ENCODE measurements around the gene MYO5B. TPM values are rescaled to one million over a fixed set of nuclear protein-coding genes. Genes with fewer than 3 reads are reported as not detected.

MYO5B gene
- total RNA-seq, 4 donors from 2014 or later = 105 to 213 (median 183) TPM

DNA sequence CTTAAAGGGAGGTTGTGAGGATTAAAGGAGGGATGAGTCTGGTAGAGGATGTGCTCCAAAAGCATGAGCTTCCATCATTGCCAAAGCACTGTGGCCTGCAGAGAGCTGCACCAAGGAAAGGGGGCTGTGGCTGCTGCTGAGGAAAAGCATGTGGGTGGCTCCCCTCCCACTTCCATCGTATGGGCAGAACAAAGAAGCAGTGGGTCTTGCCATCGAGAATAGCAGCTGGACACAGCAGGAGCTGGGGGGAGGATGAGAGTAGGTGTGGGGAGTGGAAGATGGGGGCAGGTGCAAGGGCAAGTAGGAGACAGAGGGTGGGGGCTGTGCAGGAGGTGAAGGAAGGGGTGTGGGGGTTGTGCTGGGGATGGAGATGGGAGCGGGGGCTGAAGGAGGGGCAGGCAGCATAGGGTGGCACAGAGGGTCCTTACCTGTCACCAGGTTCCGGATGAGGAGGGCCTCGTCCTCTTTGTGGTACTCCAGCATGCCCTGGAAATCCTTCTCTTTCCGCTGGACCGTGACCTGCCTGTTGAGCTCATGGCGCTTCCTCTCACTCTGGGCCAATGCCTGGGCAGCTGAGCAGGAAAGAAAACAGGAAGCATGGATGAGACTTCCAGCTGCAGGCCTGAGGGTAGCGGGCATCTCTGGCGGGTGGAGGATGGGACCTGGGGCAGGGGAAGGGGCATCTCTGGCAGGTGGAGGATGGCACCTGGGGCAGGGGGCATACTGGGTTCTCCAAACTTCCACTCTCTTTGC is 348.1 kb downstream of the MYO5B start:
- DNase-seq = no peak
- no peak overlapping the region for H3K27ac ChIP-seq
- peaks cover 0 to 42% (median 0%) of the 10 kb centered on the region in 3 donors for H3K36me3 ChIP-seq

DNA sequence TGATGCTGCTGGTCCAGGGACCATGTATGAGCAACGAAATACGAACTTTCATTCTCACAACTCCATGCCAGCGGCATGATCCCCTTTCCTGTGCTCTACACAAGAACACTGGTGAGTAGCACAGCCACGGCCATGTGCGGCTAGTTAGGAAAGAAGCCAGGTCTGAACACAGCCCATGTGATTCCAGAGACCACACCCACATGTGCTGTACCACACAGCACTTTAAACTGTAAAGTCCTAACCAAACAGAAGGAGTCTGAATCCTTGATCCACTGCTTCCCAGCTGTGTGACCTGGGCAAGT is 348.6 kb downstream of the MYO5B start:
- H3K27ac ChIP-seq = no peak overlapping the region
- peaks cover 0 to 45% (median 0%) of the 10 kb centered on the region in 3 donors for H3K36me3 ChIP-seq
- H3K9me3 ChIP-seq = no peaks in the 10 kb centered on the region
- no peak for DNase-seq
- H3K4me1 ChIP-seq = peaks cover 0 to 18% (median 0%) of the 10 kb centered on the region in 4 donors
- TF ChIP-seq POLR2A (IDR thresholded peaks at IDR 0.05) = no peak
- TF ChIP-seq, protein P1, sequence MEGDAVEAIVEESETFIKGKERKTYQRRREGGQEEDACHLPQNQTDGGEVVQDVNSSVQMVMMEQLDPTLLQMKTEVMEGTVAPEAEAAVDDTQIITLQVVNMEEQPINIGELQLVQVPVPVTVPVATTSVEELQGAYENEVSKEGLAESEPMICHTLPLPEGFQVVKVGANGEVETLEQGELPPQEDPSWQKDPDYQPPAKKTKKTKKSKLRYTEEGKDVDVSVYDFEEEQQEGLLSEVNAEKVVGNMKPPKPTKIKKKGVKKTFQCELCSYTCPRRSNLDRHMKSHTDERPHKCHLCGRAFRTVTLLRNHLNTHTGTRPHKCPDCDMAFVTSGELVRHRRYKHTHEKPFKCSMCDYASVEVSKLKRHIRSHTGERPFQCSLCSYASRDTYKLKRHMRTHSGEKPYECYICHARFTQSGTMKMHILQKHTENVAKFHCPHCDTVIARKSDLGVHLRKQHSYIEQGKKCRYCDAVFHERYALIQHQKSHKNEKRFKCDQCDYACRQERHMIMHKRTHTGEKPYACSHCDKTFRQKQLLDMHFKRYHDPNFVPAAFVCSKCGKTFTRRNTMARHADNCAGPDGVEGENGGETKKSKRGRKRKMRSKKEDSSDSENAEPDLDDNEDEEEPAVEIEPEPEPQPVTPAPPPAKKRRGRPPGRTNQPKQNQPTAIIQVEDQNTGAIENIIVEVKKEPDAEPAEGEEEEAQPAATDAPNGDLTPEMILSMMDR (IDR thresholded peaks at IDR 0.05) = no peak
- no peak overlapping the region for H3K4me3 ChIP-seq
- no peaks in the 10 kb centered on the region for H3K27me3 ChIP-seq

More for the DNA sequence above, 348.1 kb downstream of the MYO5B start:
- no peaks in the 10 kb centered on the region for H3K27me3 ChIP-seq
- TF ChIP-seq, protein P1 (IDR thresholded peaks at IDR 0.05) = no peak
- no peak for TF ChIP-seq POLR2A (IDR thresholded peaks at IDR 0.05)
- peaks cover 0 to 18% (median 0%) of the 10 kb centered on the region in 4 donors for H3K4me1 ChIP-seq
- peak overlapping the region in 1 of 4 donors; percentile 48 for H3K4me3 ChIP-seq
- H3K9me3 ChIP-seq = no peaks in the 10 kb centered on the region

DNA sequence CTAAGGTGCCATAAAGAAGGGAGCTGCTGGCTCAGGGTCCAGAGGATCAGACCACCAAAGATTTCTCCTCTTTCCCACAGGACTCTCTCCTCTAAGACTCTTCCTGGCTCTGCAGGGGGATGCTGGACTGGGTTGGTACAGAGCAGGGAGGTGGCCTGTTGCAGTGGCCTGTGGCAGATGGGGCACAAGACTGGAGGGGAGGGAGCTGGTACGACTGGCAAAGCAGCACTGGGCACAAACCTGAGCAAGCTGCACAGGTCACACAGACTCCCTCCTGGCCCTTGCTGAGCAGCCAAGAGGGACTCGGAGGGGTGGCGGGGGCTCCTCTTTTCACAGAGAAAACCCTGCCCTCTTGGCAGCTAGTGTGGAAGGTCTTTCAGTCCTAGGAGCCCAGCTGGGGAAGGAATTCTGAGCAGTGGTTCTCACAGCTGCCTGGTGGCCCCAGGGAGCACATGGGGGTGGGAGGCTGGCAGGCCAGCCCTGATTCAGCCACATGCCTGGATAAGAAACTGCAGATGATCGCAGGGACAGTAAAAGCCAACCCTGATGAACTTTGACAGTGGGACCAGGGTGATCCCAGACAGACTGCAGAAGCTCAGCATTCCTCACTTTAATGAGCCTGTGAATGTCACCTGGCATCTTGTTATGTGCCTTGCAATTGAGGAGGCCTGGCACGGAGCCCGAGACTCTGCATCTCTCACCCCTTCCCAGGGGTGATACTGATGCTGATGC is 349.2 kb downstream of the MYO5B start:
- no peak for DNase-seq
- Histone ChIP-seq H3K27ac (no peak overlapping the region), H3K27me3 (no peaks in the 10 kb centered on the region), H3K4me1 (peaks cover 0 to 18% (median 0%) of the 10 kb centered on the region in 4 donors), H3K9me3 (no peaks in the 10 kb centered on the region), H3K4me3 (no peak overlapping the region), H3K36me3 (peaks cover 0 to 51% (median 0%) of the 10 kb centered on the region in 3 donors)
- no peak for TF ChIP-seq POLR2A (IDR thresholded peaks at IDR 0.05)
- TF ChIP-seq, protein P1 (IDR thresholded peaks at IDR 0.05) = no peak

DNA sequence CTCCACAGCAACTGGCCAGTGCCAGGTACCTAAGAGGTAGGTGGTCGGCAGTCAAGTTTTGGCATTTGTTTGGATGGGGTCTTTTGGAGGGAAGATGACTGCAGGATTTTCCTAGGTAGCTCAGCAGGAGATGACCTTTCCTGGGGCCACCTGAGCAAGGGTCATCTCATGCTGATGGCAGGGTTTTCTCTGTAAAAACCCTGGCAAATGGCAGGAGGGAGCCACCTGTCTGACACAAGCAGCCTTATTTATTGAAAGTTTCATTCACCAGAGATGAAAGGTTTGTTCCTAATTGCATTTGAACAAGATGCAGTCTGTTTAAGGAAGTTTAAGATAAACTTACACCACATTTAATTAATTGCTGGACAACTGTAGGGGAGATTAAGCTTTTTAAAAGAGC is 350.0 kb downstream of the MYO5B start:
- Histone ChIP-seq H3K4me3 (no peak overlapping the region), H3K9me3 (no peaks in the 10 kb centered on the region), H3K4me1 (peaks cover 0 to 12% (median 0%) of the 10 kb centered on the region in 4 donors), H3K36me3 (peaks cover 0 to 55% (median 0%) of the 10 kb centered on the region in 3 donors), H3K27me3 (no peaks in the 10 kb centered on the region), H3K27ac (no peak overlapping the region)
- DNase-seq = no peak
- TF ChIP-seq, protein P1 (IDR thresholded peaks at IDR 0.05) = no peak
- TF ChIP-seq POLR2A (IDR thresholded peaks at IDR 0.05) = no peak

DNA sequence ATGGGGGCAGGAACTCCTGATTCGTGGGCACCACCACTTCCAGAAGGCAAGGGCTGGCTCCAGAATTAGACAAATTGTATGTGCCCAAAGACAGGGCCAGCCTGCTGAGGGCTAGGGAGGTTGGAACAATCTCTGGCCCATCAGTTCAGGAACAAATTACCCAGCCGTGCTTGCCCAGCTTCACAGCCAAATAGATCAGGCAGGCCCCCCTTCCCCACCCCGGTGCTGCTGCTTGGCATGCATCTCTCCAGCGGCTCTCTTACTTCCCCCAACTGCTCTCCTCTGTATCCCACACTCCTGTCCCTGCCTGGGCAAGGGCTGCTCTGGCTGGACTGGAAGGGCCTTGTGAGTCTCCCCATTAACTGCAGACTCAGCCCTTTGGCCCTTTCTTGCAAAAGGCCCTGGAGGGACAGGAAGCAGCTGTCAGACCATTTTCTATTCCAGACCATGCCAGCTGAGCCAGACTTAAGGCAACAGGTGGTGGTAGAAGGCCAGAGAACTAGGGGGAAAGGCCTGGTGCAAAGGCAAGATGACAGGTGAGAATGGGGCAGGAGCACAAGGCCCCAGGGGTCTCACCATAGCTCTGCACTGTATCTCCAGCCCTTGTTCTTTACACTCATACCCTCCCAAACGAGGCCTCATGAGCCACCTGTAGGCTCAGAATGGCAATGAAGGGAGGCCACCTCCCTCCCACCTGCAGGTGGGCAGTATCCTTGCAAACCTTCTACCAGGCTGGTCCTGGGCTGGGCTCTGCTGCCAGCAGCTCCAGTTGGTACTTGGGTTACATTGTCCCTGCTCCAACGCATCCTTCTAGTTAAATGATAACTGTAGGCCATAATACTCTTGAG is 350.9 kb downstream of the MYO5B start:
- DNase-seq = no peak
- H3K27ac ChIP-seq = no peak overlapping the region
- H3K27me3 ChIP-seq = no peaks in the 10 kb centered on the region
- no peaks in the 10 kb centered on the region for H3K9me3 ChIP-seq
- peaks cover 0 to 64% (median 0%) of the 10 kb centered on the region in 3 donors for H3K36me3 ChIP-seq
- peaks cover 0 to 14% (median 0%) of the 10 kb centered on the region in 4 donors for H3K4me1 ChIP-seq
- no peak overlapping the region for H3K4me3 ChIP-seq
- TF ChIP-seq POLR2A (IDR thresholded peaks at IDR 0.05) = no peak
- TF ChIP-seq, protein P1 (IDR thresholded peaks at IDR 0.05) = no peak

Measured in Peyer's patch (tissue), 4 donors.